ENCODE data around the gene KDM8. TPM values are rescaled to one million over a fixed set of nuclear protein-coding genes. Genes with fewer than 3 reads are reported as not detected.

The KDM8 gene
- total RNA-seq, 1 experiment from 2014 or later = 4.3 TPM

DNA sequence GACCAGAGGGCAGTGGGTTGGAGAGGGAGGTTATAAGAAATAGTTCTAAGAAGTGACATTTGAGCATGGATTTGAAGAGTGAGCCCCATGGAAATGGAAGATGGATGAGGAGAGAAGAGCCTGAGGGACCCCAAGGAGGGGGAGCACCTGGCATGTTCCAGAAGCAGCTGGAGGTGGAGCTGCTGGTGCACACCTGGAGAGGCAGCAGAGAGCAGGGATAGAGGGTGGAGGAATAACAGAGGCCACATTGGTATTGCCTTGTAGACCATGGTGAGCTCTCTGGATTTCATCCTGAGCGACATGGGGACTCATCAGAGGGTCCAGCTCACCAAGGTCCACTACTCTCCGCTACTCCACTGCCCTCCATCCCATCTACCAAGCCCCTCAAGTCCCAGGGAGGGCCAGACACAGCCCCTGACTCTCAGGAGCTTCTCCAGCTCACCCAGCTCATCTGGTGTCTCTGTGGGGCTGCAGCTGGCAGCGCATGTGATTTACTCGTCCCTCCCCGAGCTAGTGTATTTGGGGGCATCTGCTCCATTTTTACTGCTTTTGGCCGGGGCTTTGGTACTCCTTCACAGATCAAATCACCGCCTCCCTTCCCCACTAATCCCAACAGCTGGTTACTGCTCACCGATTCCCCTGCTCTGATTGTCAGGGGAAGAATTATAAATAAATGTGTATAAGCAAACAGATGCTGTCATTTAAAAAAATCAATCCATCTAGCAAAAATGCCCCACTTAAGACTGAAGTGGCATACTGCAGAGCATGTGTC lies 22.1 kb upstream of the KDM8 start:
- Histone ChIP-seq H3K4me1 (peaks cover 16% of the 10 kb centered on the region; the same call in 1 of the 2 replicates), H3K36me3 (no peaks in the 10 kb centered on the region), H3K27me3 (no peaks in the 10 kb centered on the region), H3K4me3 (no peak overlapping the region), H3K9me3 (replicated peaks) (no peaks in the 10 kb centered on the region), H3K27ac (no peak overlapping the region)
- peak; percentile 35 to 64 for DNase-seq

DNA sequence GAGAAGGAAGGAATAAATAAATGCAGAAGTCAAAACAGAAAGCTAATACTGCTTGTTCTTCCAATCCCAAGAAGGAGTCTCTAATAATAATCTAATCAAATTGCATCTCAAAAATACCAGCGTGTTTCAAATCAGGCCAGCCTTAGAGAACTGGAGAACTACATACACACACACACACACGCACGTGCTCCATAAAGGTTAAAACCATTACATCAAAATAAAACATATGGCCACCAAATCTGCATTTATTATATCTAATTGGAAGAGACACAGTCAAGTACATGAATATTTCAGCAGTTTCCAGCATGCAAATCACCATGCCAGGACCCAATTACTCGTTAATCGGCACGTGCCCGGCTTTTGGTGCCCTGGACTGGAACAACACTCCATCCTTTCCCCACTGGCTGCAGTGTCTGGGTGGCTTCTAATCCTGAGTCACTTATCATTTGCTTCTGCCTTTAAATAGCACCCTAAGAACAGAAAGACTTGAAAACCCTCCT lies 20.4 kb upstream of the KDM8 start:
- Histone ChIP-seq H3K4me1 (peaks cover 16% of the 10 kb centered on the region; the same call in 1 of the 2 replicates), H3K27ac (no peak overlapping the region), H3K36me3 (no peaks in the 10 kb centered on the region), H3K27me3 (no peaks in the 10 kb centered on the region), H3K9me3 (replicated peaks) (no peaks in the 10 kb centered on the region), H3K4me3 (no peak overlapping the region)
- no peak for DNase-seq

DNA sequence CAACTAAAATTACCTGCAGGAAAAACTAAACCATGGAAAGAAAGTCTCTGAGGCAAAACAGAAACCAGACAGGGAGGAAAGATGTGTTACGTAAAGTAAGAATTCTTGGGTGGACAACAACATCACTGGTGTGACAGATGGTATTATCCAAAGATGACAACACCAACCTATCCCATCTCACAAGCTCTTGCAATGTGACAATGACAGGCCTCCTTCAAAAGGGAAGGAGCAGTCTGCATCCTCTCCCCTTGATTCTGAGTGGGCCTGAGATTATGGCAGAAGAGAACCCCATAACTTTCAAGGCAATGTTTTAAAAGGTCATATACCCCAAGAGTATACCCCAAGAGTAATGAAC lies 17.6 kb upstream of the KDM8 start:
- Histone ChIP-seq H3K36me3 (no peaks in the 10 kb centered on the region), H3K9me3 (replicated peaks) (no peaks in the 10 kb centered on the region)

DNA sequence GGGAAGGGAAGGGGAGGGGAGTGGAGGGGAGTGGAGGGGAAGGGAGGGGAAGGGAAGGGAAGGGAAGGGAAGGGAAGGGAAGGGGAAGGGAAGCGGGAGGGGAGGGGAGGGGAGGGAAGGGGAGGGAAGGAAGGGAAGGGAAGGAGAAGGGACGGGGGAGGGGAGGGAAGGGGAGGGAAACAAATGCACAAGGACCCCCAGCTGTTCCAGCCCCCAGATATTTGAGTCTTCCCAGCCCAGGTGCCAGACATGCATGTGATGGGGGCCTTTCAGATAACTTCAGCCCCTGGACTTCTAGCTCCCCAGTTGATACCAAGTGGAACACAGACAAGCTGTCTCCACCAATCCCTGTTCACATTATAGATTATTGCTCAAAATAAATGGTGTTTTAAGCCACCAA lies 14.7 kb upstream of the KDM8 start:
- DNase-seq = peak in 1 of 2 experiments; percentile 49
- Histone ChIP-seq H3K4me3 (peak overlapping the region; percentile 41), H3K27ac (peak overlapping the region; percentile 70)

More for the DNA sequence above, 17.6 kb upstream of the KDM8 start:
- no peak overlapping the region for H3K4me3 ChIP-seq
- H3K27me3 ChIP-seq = no peaks in the 10 kb centered on the region
- peaks cover 15% of the 10 kb centered on the region; the same call in 1 of the 2 replicates for H3K4me1 ChIP-seq
- no peak for DNase-seq
- no peak overlapping the region for H3K27ac ChIP-seq

DNA sequence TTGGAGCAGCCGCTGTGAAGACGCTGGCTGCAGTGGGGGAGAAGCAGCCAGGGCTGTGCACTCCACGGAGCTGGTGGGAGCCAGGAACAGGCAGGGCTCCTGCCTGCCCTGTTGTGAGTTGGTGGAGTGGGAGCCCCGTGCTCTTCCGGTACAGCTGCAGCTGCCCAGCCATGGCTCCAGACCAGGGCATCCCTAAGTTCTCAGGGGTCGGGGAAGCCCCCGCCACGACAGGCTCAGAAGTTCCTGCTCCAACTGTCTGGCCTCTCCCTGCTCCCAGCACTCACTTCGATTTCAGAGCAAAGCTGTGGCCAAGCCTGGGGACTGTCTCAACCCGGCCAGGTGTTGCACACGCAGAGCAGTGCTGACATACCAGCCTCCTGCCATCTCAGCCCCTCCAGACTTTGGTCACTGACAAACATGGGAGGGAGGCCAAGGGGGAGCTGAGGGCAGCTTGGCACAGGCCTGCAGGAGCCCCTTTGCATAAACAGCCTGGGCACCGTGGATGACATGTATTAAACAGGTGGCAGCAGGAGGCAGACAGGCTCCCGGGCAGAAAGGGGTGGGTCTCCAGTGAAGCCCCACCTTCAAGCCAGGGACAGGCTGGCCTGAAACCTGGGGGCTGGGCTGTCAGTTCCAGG lies 13.9 kb upstream of the KDM8 start:
- Histone ChIP-seq H3K4me1 (peaks cover 12% of the 10 kb centered on the region; the same call in 1 of the 2 replicates), H3K36me3 (no peaks in the 10 kb centered on the region), H3K4me3 (peak overlapping the region; percentile 41), H3K27me3 (no peaks in the 10 kb centered on the region), H3K27ac (peak overlapping the region; percentile 70), H3K9me3 (replicated peaks) (no peaks in the 10 kb centered on the region)
- peak; percentile 74 to 81 for DNase-seq

More for the DNA sequence above, 14.7 kb upstream of the KDM8 start:
- Histone ChIP-seq H3K36me3 (no peaks in the 10 kb centered on the region), H3K9me3 (replicated peaks) (no peaks in the 10 kb centered on the region), H3K4me1 (peaks cover 12% of the 10 kb centered on the region; the same call in 1 of the 2 replicates), H3K27me3 (no peaks in the 10 kb centered on the region)

DNA sequence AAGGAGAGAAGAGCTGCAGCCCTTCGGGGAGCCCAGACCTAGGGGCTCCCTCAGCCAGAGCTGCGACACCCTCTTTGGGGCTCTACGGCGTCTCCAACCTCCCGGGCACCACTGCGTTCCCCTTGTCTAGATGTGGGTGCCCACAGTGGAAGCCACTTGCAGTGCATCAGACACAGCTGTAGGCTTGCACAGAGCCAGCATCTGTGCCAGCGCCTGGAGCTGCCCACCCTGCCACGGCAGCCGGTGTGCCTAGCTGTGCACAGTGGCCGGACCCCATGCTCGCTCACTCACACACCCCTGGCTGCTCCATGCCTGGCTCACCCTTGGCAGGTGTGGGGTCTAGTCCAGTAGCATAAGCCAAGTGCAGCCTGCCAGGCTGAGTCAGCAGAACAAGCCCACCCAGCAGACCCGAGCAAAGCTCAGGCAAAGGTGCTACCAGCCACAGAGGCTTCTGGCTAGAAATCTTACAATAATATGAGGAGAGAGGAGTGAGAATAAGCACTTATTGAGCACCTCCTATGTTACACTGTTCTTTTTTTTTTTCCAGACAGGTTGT lies 12.9 kb upstream of the KDM8 start:
- H3K4me3 ChIP-seq = no peak overlapping the region
- H3K27ac ChIP-seq = no peak overlapping the region
- DNase-seq = no peak
- no peaks in the 10 kb centered on the region for H3K27me3 ChIP-seq
- no peaks in the 10 kb centered on the region for H3K9me3 ChIP-seq (replicated peaks)
- peaks cover 12% of the 10 kb centered on the region; the same call in 1 of the 2 replicates for H3K4me1 ChIP-seq
- H3K36me3 ChIP-seq = no peaks in the 10 kb centered on the region

DNA sequence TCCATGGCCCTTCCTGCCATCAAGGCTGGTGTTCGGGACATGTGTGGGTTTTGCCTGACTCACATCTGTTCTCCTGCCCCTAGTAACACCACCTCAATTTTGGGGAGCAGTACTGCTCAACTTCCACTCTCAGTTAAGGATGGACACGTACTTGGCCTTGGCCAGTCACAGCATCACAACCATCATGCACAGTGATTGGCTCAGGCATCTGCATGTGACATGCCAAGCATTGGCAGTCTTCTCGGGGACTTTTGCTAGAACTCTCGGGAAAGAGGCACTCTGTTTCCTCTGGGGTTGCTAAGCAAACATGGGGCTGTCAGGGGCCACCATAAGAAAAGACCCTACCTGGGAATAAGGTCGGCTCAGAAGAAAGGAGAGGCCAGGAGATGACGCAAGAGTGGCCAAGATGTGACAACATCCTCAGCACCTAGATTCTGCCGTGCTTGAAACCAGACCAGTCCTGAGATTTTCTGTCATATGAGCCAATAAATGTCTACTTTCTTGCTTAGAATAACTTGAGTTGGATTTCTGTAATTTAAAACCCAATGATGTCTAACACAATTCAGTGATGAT lies 11.9 kb upstream of the KDM8 start:
- DNase-seq = peak in 1 of 2 experiments; percentile 34
- Histone ChIP-seq H3K9me3 (replicated peaks) (no peaks in the 10 kb centered on the region), H3K27me3 (no peaks in the 10 kb centered on the region), H3K4me1 (peaks cover 12% of the 10 kb centered on the region; the same call in 1 of the 2 replicates), H3K27ac (no peak overlapping the region), H3K36me3 (no peaks in the 10 kb centered on the region), H3K4me3 (no peak overlapping the region)

DNA sequence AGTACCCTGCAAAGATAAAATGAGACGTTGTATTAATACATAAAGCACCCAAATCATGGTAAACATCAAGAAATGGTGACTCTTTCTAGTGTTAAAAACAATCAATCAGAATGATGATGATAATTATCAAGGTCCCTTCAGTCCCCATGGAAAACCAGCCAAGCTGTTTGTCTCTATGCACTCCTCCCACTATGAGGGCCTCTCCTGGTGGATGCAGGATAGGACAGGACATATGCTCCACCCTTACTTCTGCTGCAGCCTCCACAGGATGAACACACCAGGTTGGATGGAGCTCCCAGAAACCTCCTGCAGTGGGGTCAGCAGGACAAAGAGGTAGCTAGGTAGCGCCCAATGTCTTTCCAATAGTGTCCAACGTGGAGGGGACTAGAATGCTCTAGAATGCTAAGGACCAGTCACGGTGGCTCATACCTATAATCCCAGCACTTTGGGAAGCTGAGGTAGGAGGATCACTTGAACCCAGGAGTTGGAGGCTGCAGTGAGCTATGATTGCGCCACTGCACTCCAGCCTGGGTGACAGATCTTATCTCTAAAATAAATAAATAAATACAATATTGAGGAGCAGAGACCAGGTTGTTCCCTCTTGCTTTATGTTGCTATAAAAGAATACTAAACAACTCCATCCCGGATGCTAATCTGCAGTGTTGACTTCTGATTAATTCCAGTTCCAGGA lies 9.9 kb upstream of the KDM8 start:
- Histone ChIP-seq H3K27ac (no peak overlapping the region), H3K9me3 (replicated peaks) (no peaks in the 10 kb centered on the region), H3K36me3 (no peaks in the 10 kb centered on the region), H3K4me3 (no peak overlapping the region), H3K4me1 (peaks cover 12% of the 10 kb centered on the region; the same call in 1 of the 2 replicates), H3K27me3 (no peaks in the 10 kb centered on the region)
- DNase-seq = no peak

DNA sequence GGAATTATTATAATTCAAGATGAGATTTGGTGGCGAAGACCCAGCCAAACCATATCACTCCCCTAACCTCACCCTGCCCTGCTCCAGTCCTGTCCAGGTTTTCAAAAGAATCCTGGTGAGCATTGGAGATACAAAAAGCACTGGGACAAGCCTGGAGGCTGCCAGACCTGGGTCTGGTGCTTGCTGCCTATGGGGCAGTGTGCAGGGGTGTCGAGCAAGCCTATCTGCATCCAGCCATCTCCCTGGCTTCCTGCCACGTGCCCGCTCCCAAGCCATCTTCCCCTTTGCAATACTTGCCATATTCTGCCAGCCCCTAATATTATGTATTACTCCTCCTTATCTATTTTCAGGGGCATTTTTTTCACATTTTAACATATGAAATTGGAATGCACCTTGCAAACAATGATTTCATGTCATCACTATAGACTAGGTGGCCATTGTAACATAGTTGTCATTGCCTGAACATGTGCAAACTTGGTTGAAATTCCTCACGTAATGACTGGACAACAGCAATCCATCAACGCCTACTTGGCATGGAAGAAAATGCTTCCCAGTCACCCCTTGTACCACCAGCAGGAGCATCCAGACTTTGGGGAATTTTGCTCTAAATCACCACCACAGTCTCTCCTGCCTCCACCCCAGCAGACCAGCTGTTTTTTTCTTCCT lies 8.1 kb upstream of the KDM8 start:
- Histone ChIP-seq H3K4me3 (no peak overlapping the region), H3K4me1 (peaks cover 13% of the 10 kb centered on the region; the same call in 1 of the 2 replicates), H3K27me3 (no peaks in the 10 kb centered on the region), H3K36me3 (no peaks in the 10 kb centered on the region), H3K9me3 (replicated peaks) (no peaks in the 10 kb centered on the region), H3K27ac (no peak overlapping the region)
- DNase-seq = no peak

DNA sequence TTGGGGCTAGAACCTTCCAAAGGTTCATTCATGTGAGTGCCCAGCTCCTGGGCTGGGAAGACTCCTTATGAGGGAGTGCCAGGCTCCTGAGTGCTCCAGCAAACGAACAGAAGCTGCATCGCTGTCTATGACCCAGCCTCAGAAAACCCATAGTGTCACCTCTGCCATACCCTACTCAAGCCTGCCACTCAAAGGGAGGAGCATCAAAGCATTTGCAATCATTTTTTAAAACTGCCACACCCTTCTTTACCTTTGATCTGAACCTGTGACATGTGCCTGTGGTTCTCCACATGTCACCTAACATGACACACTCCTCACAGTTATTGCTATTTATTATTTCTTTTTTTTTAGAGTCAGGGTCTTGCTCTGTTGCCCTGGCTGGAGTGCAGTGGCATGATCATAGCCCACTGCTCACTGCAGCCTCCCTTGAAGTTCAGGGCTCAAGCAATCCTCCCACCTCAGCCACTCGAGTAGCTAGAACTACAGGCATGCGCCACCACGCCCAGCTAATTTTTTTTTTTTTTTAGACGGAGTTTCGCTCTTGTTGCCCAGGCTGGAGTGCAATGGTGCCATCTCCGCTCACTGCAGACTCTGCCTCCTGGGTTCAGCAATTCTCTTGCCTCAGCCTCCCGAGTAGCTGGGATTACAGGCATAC lies 7.3 kb upstream of the KDM8 start:
- no peak overlapping the region for H3K27ac ChIP-seq

DNA sequence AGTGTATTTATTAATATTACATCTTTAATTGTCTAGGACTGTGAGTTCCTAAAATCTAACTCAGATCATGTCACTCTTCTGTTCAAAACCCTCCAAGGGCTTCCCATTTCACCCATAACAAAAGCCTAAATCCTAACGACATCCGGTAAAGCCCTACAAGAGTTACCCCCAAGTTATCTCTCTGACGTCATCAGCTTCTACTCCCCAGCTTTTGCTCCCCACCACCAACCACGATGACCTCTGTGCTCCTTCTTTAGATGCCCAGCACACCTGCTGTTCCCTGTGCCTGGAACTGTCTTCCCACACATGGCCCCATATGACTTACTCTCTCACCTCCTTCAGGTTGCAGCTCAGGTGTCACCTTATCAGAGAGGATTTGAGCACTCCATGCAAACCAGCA lies 6.3 kb upstream of the KDM8 start:
- no peaks in the 10 kb centered on the region for H3K27me3 ChIP-seq
- H3K36me3 ChIP-seq = no peaks in the 10 kb centered on the region
- DNase-seq = no peak
- no peak overlapping the region for H3K4me3 ChIP-seq
- no peak overlapping the region for H3K27ac ChIP-seq
- H3K9me3 ChIP-seq (replicated peaks) = no peaks in the 10 kb centered on the region
- peaks cover 8% of the 10 kb centered on the region; the same call in 1 of the 2 replicates for H3K4me1 ChIP-seq

More for the DNA sequence above, 7.3 kb upstream of the KDM8 start:
- Histone ChIP-seq H3K27me3 (no peaks in the 10 kb centered on the region), H3K36me3 (no peaks in the 10 kb centered on the region), H3K9me3 (replicated peaks) (no peaks in the 10 kb centered on the region), H3K4me1 (peaks cover 13% of the 10 kb centered on the region; the same call in 1 of the 2 replicates), H3K4me3 (no peak overlapping the region)
- DNase-seq = no peak

DNA sequence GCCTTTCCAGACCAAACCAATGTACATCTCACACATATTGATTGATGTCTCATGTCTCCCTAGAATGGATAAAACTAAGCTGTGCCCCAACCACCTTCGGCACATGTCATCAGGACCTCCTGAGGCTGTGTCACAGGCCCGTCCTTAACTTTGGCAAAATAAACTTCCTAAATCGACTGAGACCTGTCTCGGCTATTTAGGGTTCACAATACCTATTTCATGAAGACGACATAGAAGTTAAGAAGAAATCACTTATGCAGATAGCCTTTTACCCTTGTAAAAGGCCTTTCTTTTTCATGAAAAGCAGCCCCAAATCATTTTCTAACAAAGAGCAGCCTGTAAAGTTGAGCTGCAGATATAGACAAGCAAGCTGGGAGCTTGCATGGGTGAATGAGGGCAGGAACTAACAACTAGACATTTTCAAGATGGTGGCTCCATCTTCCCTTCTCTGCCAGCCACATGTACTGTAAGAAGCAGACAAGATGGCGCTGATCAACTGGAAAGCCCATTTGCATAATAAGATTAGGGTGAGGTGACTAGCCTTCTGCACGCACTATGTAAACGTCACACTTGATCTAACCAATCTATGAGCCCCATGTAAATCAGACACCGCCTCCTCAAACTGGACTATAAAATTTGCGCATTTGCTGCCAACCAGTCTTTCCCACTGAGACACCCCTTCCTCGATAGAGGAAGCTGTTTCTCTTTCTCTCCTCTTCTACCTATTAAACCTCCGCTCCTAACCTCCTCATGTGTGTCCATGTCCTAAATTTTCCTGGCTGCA lies 4.7 kb upstream of the KDM8 start:
- H3K36me3 ChIP-seq = no peaks in the 10 kb centered on the region
- H3K4me1 ChIP-seq = peaks cover 10% of the 10 kb centered on the region; the same call in 1 of the 2 replicates

DNA sequence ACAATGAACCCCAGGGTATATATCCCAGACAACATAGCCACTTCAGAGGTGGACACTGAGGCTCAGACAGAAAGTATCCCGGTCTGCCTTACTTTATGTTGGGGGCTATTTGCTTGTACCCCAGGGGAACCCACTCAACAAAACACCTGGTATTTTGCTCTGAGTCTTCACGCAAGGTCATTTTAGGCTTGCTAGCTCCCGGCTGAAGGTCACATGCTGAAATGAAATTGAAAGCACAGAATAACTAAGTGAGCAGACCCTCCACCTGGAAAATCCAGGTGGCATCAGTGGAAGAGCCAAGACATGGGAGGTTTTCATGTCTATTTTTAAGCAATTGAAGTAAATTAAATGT lies 4.1 kb upstream of the KDM8 start:
- no peaks in the 10 kb centered on the region for H3K9me3 ChIP-seq (replicated peaks)
- no peak overlapping the region for H3K4me3 ChIP-seq
- H3K27me3 ChIP-seq = no peaks in the 10 kb centered on the region
- no peaks in the 10 kb centered on the region for H3K36me3 ChIP-seq
- H3K27ac ChIP-seq = no peak overlapping the region
- peaks cover 10% of the 10 kb centered on the region; the same call in 1 of the 2 replicates for H3K4me1 ChIP-seq
- DNase-seq = no peak

More for the DNA sequence above, 4.7 kb upstream of the KDM8 start:
- Histone ChIP-seq H3K27ac (no peak overlapping the region), H3K9me3 (replicated peaks) (no peaks in the 10 kb centered on the region), H3K27me3 (no peaks in the 10 kb centered on the region), H3K4me3 (no peak overlapping the region)
- no peak for DNase-seq
